Spleen (tissue), 11 donors: Measurements from ENCODE around the gene ZNF490. TPM values are rescaled to one million over a fixed set of nuclear protein-coding genes. Genes with fewer than 3 reads are reported as not detected.
"Not testable (repeated sequence)": the region's sequence is repeated elsewhere in the genome, so short reads cannot be mapped to it uniquely, and the experiment has no call there.

Experiments
- DNase-seq: peaks from one replicate; pipeline ENCODE4 v3.0.0-alpha.2; 2020
- H3K27ac ChIP-seq, 8 donors: fragments of 200-600 bp; sonication (generic) in 7 of 8; 1 replicate in 4 of 8; 2 replicates in 4 of 8; pipeline versions ENCODE4 v1.5.0 to v1.8.0; 2016 to 2021; ENCODE audit warnings: inconsistent platforms in 4 of 8, mild to moderate bottlenecking in 4 of 8, moderate library complexity in 1 of 8
- H3K27me3 ChIP-seq, 7 donors: fragments of 200-600 bp; sonication (generic) in 6 of 7; replicated peaks in 1 of 7; 1 replicate in 4 of 7; 2 replicates in 3 of 7; pipeline versions ENCODE4 v1.5.0 to v1.8.0; 2016 to 2021; ENCODE audit warnings: inconsistent platforms in 3 of 7, mild to moderate bottlenecking in 1 of 7
- H3K36me3 ChIP-seq, 6 donors: fragments of 200-600 bp; sonication (generic) in 5 of 6; 1 replicate in 4 of 6; 2 replicates in 2 of 6; pipeline versions ENCODE4 v1.5.0 to v1.8.0; 2016 to 2021; ENCODE audit warnings: inconsistent platforms in 2 of 6
- H3K4me1 ChIP-seq, 6 donors: fragments of 200-600 bp; sonication (generic) in 5 of 6; 1 replicate in 3 of 6; 2 replicates in 3 of 6; pipeline versions ENCODE4 v1.5.0 to v1.8.0; 2016 to 2021; ENCODE audit warnings: inconsistent platforms in 3 of 6
- H3K4me3 ChIP-seq, 8 donors: fragments of 200-600 bp; sonication (generic) in 7 of 8; 1 replicate in 4 of 8; 2 replicates in 4 of 8; pipeline versions ENCODE4 v1.5.0 to v1.8.0; 2016 to 2021; ENCODE audit warnings: inconsistent platforms in 4 of 8, mild to moderate bottlenecking in 4 of 8, moderate library complexity in 2 of 8
- H3K9me3 ChIP-seq, 8 donors: fragments of 200-600 bp; sonication (generic) in 7 of 8; 1 replicate in 4 of 8; 2 replicates in 4 of 8; pipeline versions ENCODE4 v1.5.0 to v1.8.0; 2016 to 2021; ENCODE audit warnings: inconsistent platforms in 4 of 8
- POLR2A ChIP-seq, 3 donors: fragments of 450-650 bp; IDR thresholded peaks; one replicate each; pipeline ENCODE4 v1.5.1; 2017; ENCODE audit warnings: antibody characterized with exemption in 3 of 3, mild to moderate bottlenecking in 1 of 3
- POLR2AphosphoS5 ChIP-seq, 3 donors: sonication (generic); formaldehyde crosslinking; IDR thresholded peaks; one replicate each; pipeline ENCODE4 v1.5.1; 2017; ENCODE audit warnings: antibody characterized with exemption in 3 of 3
- WGBS, 5 donors: extraction: QIAGEN DNeasy Blood & Tissue Kit in 3 of 5; methylation state at CpG; one replicate each; pipeline versions ENCODE4 v1.1.5 to v1.1.7; 2013 to 2018; 5-methylcytosine and 5-hydroxymethylcytosine counted together
- intact Hi-C: fragments of 100-400 bp; cut with DNase I; formaldehyde crosslinking; loops from one replicate; pipeline ENCODE4 v1.15.0; 2023; ENCODE audit warnings: low total_unique reads
- polyA plus RNA-seq, 3 donors: library from polyadenylated mRNA; stranded (reverse); fragments of 200-250 nt; gene quantifications; one replicate each; pipeline ENCODE4 v1.2.1, GENCODE V29; 2013
- total RNA-seq, 7 donors: library from RNA; depleted of rRNA in 3 of 7; stranded (reverse); fragments of >200 nt in 3 of 7; fragmentation: NEBNext Ultra II Directional in 4 of 7; extraction: Animal tissue kit (Norgen Biotek cat#: 25700) in 4 of 7; gene quantifications; one replicate each; pipeline versions ENCODE4 v1.1.0 to v1.2.1, GENCODE V29; 2016 to 2021
- TF ChIP-seq, protein P1 (sequence below), 11 experiments: fragments of 200-600 bp in 7 of 11; fragments of 450-650 bp in 4 of 11; sonication (generic) in 4 of 11; IDR thresholded peaks in 8 of 11; conservative IDR thresholded peaks in 3 of 11; 1 replicate in 7 of 11; 2 replicates in 4 of 11; pipeline versions ENCODE4 v1.4.0 to v1.8.0; 2016 to 2021; ENCODE audit warnings: antibody characterized with exemption in 11 of 11, inconsistent platforms in 4 of 11, mild to moderate bottlenecking in 1 of 11
- donor health status: healthy with polysubstance abuse.
- donor health status: DM: no; HTN: no; CAD: no; lungs with moderate emphysema.
- donor health status: DM: no; HTN: no; CAD: no.
- donor health status: Bipolar disorder and iron deficiency.
- donor health status: healthy.
- donor health status: DM: no; HTN: no; CAD: no.
- donor health status: DM: yes; HTN: yes; CAD: no.

The ZNF490 gene
- total and polyA plus RNA-seq, 10 donors, result 0.77 to 21.7 (median 14.7) TPM

DNA sequence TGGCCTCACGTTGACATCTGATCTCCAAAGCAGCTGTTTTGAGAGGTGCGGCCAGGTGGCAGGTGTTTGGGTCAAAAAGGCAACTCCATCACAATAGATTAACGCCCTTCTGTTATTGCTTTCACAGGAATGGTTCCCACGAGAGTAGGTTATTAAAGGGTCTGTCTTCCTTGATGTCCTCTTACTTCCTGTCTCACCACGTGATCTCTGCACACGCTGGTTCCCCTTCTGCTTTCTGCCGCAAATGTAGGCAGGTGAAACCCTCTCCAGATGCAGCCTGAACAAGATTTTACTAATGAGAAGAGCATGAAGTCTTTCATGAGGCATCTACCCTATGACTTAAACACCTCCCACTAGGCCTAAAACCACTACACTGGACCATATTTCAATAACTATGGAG, 36.6 kb downstream of the ZNF490 start:
- Histone ChIP-seq H3K36me3 (peaks cover 0 to 20% (median 5%) of the 10 kb centered on the region in 6 donors), H3K9me3 (peaks cover 0 to 11% (median 2%) of the 10 kb centered on the region in 8 donors), H3K4me3 (no peak overlapping the region), H3K4me1 (peaks cover 0 to 31% (median 11%) of the 10 kb centered on the region in 6 donors), H3K27ac (peak overlapping the region in 7 of 8 donors; percentile 42 to 75 (median 58)), H3K27me3 (no peaks in the 10 kb centered on the region)
- intact Hi-C loops, result no loop called here
- peak; percentile 80 for DNase-seq
- 26 to 37% (median 35%) methylated on average over 7 of the region's 7 CpGs for WGBS, 5 donors
- TF ChIP-seq POLR2AphosphoS5 (IDR thresholded peaks at IDR 0.05) (peak in 1 of 3 donors; percentile 65), POLR2A (IDR thresholded peaks at IDR 0.05) (no peak)
- TF ChIP-seq, protein P1, sequence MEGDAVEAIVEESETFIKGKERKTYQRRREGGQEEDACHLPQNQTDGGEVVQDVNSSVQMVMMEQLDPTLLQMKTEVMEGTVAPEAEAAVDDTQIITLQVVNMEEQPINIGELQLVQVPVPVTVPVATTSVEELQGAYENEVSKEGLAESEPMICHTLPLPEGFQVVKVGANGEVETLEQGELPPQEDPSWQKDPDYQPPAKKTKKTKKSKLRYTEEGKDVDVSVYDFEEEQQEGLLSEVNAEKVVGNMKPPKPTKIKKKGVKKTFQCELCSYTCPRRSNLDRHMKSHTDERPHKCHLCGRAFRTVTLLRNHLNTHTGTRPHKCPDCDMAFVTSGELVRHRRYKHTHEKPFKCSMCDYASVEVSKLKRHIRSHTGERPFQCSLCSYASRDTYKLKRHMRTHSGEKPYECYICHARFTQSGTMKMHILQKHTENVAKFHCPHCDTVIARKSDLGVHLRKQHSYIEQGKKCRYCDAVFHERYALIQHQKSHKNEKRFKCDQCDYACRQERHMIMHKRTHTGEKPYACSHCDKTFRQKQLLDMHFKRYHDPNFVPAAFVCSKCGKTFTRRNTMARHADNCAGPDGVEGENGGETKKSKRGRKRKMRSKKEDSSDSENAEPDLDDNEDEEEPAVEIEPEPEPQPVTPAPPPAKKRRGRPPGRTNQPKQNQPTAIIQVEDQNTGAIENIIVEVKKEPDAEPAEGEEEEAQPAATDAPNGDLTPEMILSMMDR (IDR thresholded peaks at IDR 0.05 in 8 of 11, conservative IDR thresholded peaks at IDR 0.05 in 3 of 11), result no peak

GRCh38 chr19:12567951-12568350, 42.7 kb downstream of the ZNF490 start:
- no peak for DNase-seq
- TF ChIP-seq, protein P1 (IDR thresholded peaks at IDR 0.05 in 8 of 11, conservative IDR thresholded peaks at IDR 0.05 in 3 of 11), result no peak
- no peak for TF ChIP-seq POLR2A (IDR thresholded peaks at IDR 0.05)
- TF ChIP-seq POLR2AphosphoS5 (IDR thresholded peaks at IDR 0.05), result no peak
- Histone ChIP-seq H3K4me3 (no peak overlapping the region), H3K27ac (no peak overlapping the region), H3K36me3 (no peaks in the 10 kb centered on the region), H3K27me3 (no peaks in the 10 kb centered on the region), H3K4me1 (peaks cover 0 to 22% (median 6%) of the 10 kb centered on the region in 6 donors), H3K9me3 (no peaks in the 10 kb centered on the region)
- intact Hi-C loops, result no loop called here
- 87 to 94% (median 91%) methylated on average over 4 of the region's 4 CpGs for WGBS, 5 donors

DNA sequence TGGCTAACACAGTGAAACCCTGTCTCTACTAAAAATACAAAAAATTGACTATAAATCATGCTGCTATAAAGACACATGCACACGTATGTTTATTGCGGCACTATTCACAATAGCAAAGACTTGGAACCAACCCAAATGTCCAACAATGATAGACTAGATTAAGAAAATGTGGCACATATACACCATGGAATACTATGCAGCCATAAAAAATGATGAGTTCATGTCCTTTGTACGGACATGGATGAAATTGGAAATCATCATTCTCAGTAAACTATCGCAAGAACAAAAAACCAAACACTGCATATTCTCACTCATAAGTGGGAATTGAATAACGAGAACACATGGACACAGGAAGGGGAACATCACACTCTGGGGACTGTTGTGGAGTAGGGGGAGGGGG, 44.2 kb downstream of the ZNF490 start:
- H3K27ac ChIP-seq, H3K4me3 ChIP-seq, H3K9me3 ChIP-seq, H3K27me3 ChIP-seq, DNase-seq, intact Hi-C loops, H3K36me3 ChIP-seq: not testable (repeated sequence)
- H3K4me1 ChIP-seq, result peaks cover 0 to 11% (median 6%) of the 10 kb centered on the region in 6 donors
- 89 to 94% (median 90%) methylated on average over 4 to 5 of the region's 5 CpGs for WGBS, 5 donors

GRCh38 chr19:12564016-12564664, 46.5 kb downstream of the ZNF490 start:
- peaks cover 0 to 11% (median 6%) of the 10 kb centered on the region in 6 donors for H3K4me1 ChIP-seq
- H3K4me3 ChIP-seq, result no peak overlapping the region
- 20 to 26% (median 22%) methylated on average over 19 of the region's 19 CpGs for WGBS, 5 donors
- H3K27ac ChIP-seq, result no peak overlapping the region
- H3K36me3 ChIP-seq, result no peaks in the 10 kb centered on the region
- intact Hi-C loops, result loop anchor here (5.0 kb wide), 1 partner anchor 108 kb away; no protein-coding TSS in a partner anchor
- H3K9me3 ChIP-seq, result no peaks in the 10 kb centered on the region
- no peaks in the 10 kb centered on the region for H3K27me3 ChIP-seq
- TF ChIP-seq POLR2AphosphoS5 (IDR thresholded peaks at IDR 0.05) (peak in 2 of 3 donors; percentile 70 to 80), POLR2A (IDR thresholded peaks at IDR 0.05) (no peak)
- TF ChIP-seq, protein P1 (IDR thresholded peaks at IDR 0.05 in 8 of 11, conservative IDR thresholded peaks at IDR 0.05 in 3 of 11), result peak; percentile 87 to 98 (median 96)
- DNase-seq, result peak; percentile 96
